GM12878 (cell line): ENCODE measurements around the gene VWA5B2. TPM values are rescaled to one million over a fixed set of nuclear protein-coding genes. Genes with fewer than 3 reads are reported as not detected.

Experiments used
- ATAC-seq: fragments of 200-7000 bp; cut with Tn5 transposase; 3 replicates; pipeline ENCODE4 v1.9.1; 2020; ENCODE audit warnings: mild to moderate bottlenecking, moderate library complexity
- BruUV-seq: library from RNA; stranded (reverse); fragments of 400-500 nt; replicated peaks from 2 replicates; lab custom pipeline; 2021; lab: Mats Ljungman, UMichigan
- CTCF ChIA-PET: fragments of 300-600 bp; sonication (Branson Sonifier 250); formaldehyde crosslinking; extraction: SDS; loops from one replicate; lab custom pipeline; 2021; ENCODE audit warnings: inconsistent platforms; lab: Yijun Ruan, JAX
- POLR2A ChIA-PET: fragments of 350-600 bp; formaldehyde crosslinking; extraction: SDS; loops from one replicate; lab custom pipeline; 2021; ENCODE audit warnings: inconsistent platforms; lab: Charles Lee
- RAD21 ChIA-PET: fragments of 300-600 bp; sonication (Branson Sonifier 250); formaldehyde crosslinking; loops from one replicate; lab custom pipeline; 2023; ENCODE audit warnings: antibody characterized with exemption; ENCODE audit not compliant: unreplicated experiment; lab: Charles Lee
- SMC1A ChIA-PET: fragments of 300-600 bp; sonication (Branson Sonifier 250); formaldehyde crosslinking; loops from one replicate; lab custom pipeline; 2023; ENCODE audit not compliant: unreplicated experiment, uncharacterized antibody; lab: Charles Lee
- DNase-seq: peaks from one replicate; pipeline ENCODE4 v3.0.0-alpha.2; 2011; ENCODE audit warnings: low read depth, low spot score
- FAIRE-seq: peaks from 3 replicates; lab custom pipeline; 2011; peaks lifted over from hg19 to GRCh38; lab: Jason Lieb, UNC
- H2AFZ ChIP-seq: 2 replicates; pipeline ENCODE4 v1.6.0; 2011; ENCODE audit warnings: low read depth, low read length, control low read depth; ENCODE audit not compliant: control insufficient read depth
- H3K27ac ChIP-seq: 2 replicates; pipeline ENCODE4 v1.5.1; 2011; ENCODE audit warnings: control low read depth; ENCODE audit not compliant: control insufficient read depth, insufficient read depth
- H3K27me3 ChIP-seq, 2 experiments: replicated peaks in 1 of 2; 2 replicates each; pipeline versions ENCODE4 v1.6.0 to v1.6.1; 2011; ENCODE audit warnings: low read length in 1 of 2; ENCODE audit not compliant: control insufficient read depth in 2 of 2, insufficient read depth in 2 of 2
- H3K36me3 ChIP-seq, 2 experiments: 2 replicates each; pipeline ENCODE4 v1.5.1; 2011; ENCODE audit warnings: low read length in 1 of 2; ENCODE audit not compliant: control insufficient read depth in 2 of 2, insufficient read depth in 2 of 2
- H3K4me1 ChIP-seq: 2 replicates; pipeline ENCODE4 v1.6.1; 2011; ENCODE audit warnings: mild to moderate bottlenecking, low read length, moderate library complexity, mixed read lengths; ENCODE audit not compliant: control insufficient read depth, insufficient read depth
- H3K4me2 ChIP-seq: 2 replicates; pipeline ENCODE4 v1.6.0; 2011; ENCODE audit warnings: control low read depth; ENCODE audit not compliant: control insufficient read depth, insufficient read depth
- H3K4me3 ChIP-seq: fragments of 200-600 bp; sonication (generic); 2 replicates; pipeline ENCODE4 v1.5.1; 2016
- H3K79me2 ChIP-seq: 2 replicates; pipeline ENCODE4 v1.6.0; 2011; ENCODE audit warnings: low read length; ENCODE audit not compliant: control insufficient read depth, insufficient read depth
- H3K9ac ChIP-seq: 2 replicates; pipeline ENCODE4 v1.8.0; 2011; ENCODE audit warnings: low read length, control low read depth, mixed read lengths; ENCODE audit not compliant: control insufficient read depth, insufficient read depth
- H3K9me3 ChIP-seq: replicated peaks from 3 replicates; pipeline ENCODE4 v1.5.1; 2011; ENCODE audit warnings: mild to moderate bottlenecking, low read length; ENCODE audit not compliant: control insufficient read depth, insufficient read depth
- H4K20me1 ChIP-seq: 2 replicates; pipeline ENCODE4 v1.6.0; 2011; ENCODE audit not compliant: control insufficient read depth, insufficient read depth
- BCL3 ChIP-seq: IDR thresholded peaks from 2 replicates; pipeline ENCODE4 v1.6.1; 2011; ENCODE audit warnings: borderline replicate concordance, low read depth, mild to moderate bottlenecking, moderate library complexity, low read length; ENCODE audit not compliant: insufficient read depth, poor library complexity, severe bottlenecking
- BMI1 ChIP-seq: fragments of 450-650 bp; IDR thresholded peaks from 2 replicates; pipeline ENCODE4 v1.6.1; 2016; ENCODE audit warnings: mild to moderate bottlenecking, moderate library complexity, borderline replicate concordance
- EP300 ChIP-seq, 2 experiments: fragments of 150-350 bp in 1 of 2; IDR thresholded peaks; 2 replicates each; pipeline ENCODE4 v1.6.1; 2011 to 2012; ENCODE audit warnings: low read depth in 2 of 2, low read length in 2 of 2, borderline replicate concordance in 1 of 2, improper control_type of control experiment in 1 of 2, inconsistent platforms in 1 of 2; ENCODE audit not compliant: control insufficient read depth in 1 of 2
- EZH2 ChIP-seq: IDR thresholded peaks from 2 replicates; pipeline ENCODE4 v1.6.1; 2012; ENCODE audit warnings: low read depth, mild to moderate bottlenecking, control low read depth, inconsistent platforms, low read length, borderline replicate concordance; ENCODE audit not compliant: control insufficient read depth
- HDAC6 ChIP-seq: fragments of 200-600 bp; sonication (generic); IDR thresholded peaks from one replicate; pipeline ENCODE4 v1.8.0; 2017; ENCODE audit warnings: antibody characterized with exemption; ENCODE audit not compliant: unreplicated experiment
- MTA2 ChIP-seq: fragments of 450-650 bp; IDR thresholded peaks from 2 replicates; pipeline ENCODE4 v1.6.1; 2016; ENCODE audit warnings: low read depth, mild to moderate bottlenecking, moderate library complexity
- NR2C1 ChIP-seq: fragments of 450-650 bp; IDR thresholded peaks from 2 replicates; pipeline ENCODE4 v1.6.1; 2017; ENCODE audit warnings: antibody characterized with exemption, mild to moderate bottlenecking, moderate library complexity
- NR2F1 ChIP-seq: fragments of 450-650 bp; conservative IDR thresholded peaks from 2 replicates; pipeline ENCODE4 v1.6.1; 2017; ENCODE audit warnings: mild to moderate bottlenecking
- POU2F2 ChIP-seq: IDR thresholded peaks from 3 replicates; pipeline ENCODE4 v1.6.1; 2011; ENCODE audit warnings: low read depth, mild to moderate bottlenecking, low read length, borderline replicate concordance
- YY1 ChIP-seq: IDR thresholded peaks from 2 replicates; pipeline ENCODE4 v1.6.1; 2011; ENCODE audit warnings: low read depth, mild to moderate bottlenecking, low read length
- ZNF274 ChIP-seq: IDR thresholded peaks from one replicate; pipeline ENCODE4 v1.8.0; 2011; ENCODE audit not compliant: insufficient read length, insufficient read depth
- WGBS: methylation state at CpG from one replicate; pipeline ENCODE4 v1.1.6; 2016; ENCODE audit warnings: low lambda C conversion rate; ENCODE audit not compliant: insufficient replicate concordance, insufficient coverage; ENCODE audit errors: missing lambda C conversion rate; 5-methylcytosine and 5-hydroxymethylcytosine counted together
- in situ Hi-C: fragments of 300-500 bp; cut with MboI; formaldehyde crosslinking; loops from 9 replicates; pipeline ENCODE4 v1.14.3; 2018; ENCODE audit warnings: mixed read lengths
- intact Hi-C: fragments of 100-400 bp; cut with micrococcal nuclease; formaldehyde crosslinking; loops from one replicate; pipeline ENCODE4 v1.14.2; 2022; ENCODE audit not compliant: unreplicated experiment
- polyA plus RNA-seq, 11 experiments: library from polyadenylated mRNA; depleted of rRNA in 4 of 11; unstranded in 6 of 11; stranded (reverse) in 5 of 11; fragments of >200 nt; fragmentation: Nextera tagmentation in 4 of 11; fragmentation: Illumina TruSeq in 1 of 11; extraction: Ambion mirVana in 4 of 11; extraction: Trizol in 1 of 11; gene quantifications; 1 replicate in 1 of 11; 2 replicates in 10 of 11; pipeline versions ENCODE4 v1.2.1 to v1.2.3, GENCODE V29; 2011 to 2016; ENCODE audit warnings: inconsistent platforms in 2 of 11, missing spikeins in 2 of 11, low read depth in 1 of 11
- total RNA-seq, 4 experiments: library from RNA; depleted of rRNA in 3 of 4; stranded (reverse); fragments of >200 nt in 3 of 4; fragmentation: Illumina TruSeq in 1 of 4; extraction: Trizol in 1 of 4; gene quantifications; 2 replicates each; pipeline versions ENCODE4 v1.2.1 to v1.2.3, GENCODE V29; 2013 to 2021
- TF ChIP-seq, protein P1 (sequence below): fragments of 450-650 bp; IDR thresholded peaks from 2 replicates; pipeline ENCODE4 v1.6.1; 2017; ENCODE audit warnings: mild to moderate bottlenecking, moderate library complexity
- TF ChIP-seq, protein P2 (sequence below): IDR thresholded peaks from 2 replicates; pipeline ENCODE4 v1.6.1; 2012; ENCODE audit warnings: low read depth, low read length, improper control_type of control experiment

VWA5B2 gene
- total and polyA plus RNA-seq, 10 of the 15 experiments (the other 5 are each of a cell fraction or from before 2014, with no cell fraction given) = 0.03 to 0.09 TPM; not detected in 8

DNA sequence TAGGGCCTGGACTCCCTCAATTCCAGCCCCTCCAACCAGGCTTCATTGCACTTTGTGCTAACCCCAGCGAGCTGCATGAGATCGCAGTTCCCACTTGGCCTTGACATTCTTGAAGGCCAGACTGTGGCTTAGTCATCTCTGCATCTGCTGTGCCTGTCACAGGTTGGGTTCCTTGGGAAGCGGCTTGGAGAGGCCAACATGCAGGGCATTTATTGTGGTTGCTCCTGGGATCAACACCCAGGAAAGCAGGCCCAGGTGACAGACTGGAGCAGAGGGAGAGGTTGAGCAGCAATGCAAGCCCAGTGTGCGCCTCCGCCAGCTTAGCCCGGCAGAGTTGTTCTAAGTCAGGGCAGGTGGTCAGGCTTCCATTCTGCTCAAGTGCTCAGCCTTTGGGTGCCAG lies 32.8 kb upstream of the VWA5B2 start:
- ATAC-seq (no peak), DNase-seq (no peak), FAIRE-seq (no peak)
- SMC1A ChIA-PET = no interaction called here
- H3K4me1 ChIP-seq = no peaks in the 10 kb centered on the region
- H3K9ac ChIP-seq = no peak overlapping the region
- H3K27me3 ChIP-seq = no peaks in the 10 kb centered on the region
- 90% methylated on average over 6 of the region's 6 CpGs for WGBS
- POLR2A ChIA-PET = interaction anchor here (1.5 kb wide), 1 partner anchor 11 kb away, joined by 3 read pairs; the partner anchor contains the start of gene ABCF3
- no peaks in the 10 kb centered on the region for H3K9me3 ChIP-seq
- CTCF ChIA-PET = interaction anchor here (0.9 kb wide), 1 partner anchor 31 kb away, joined by 4 read pairs; no protein-coding TSS in a partner anchor
- in situ Hi-C loops = no loop called here
- BruUV-seq = no TSS peak
- peaks cover 8 to 23% of the 10 kb centered on the region in 2 experiments; a peak in 3 of 4 replicates for H3K36me3 ChIP-seq
- no peak overlapping the region for H2AFZ ChIP-seq
- no peak overlapping the region for H3K27ac ChIP-seq
- H3K4me2 ChIP-seq = no peak overlapping the region
- RAD21 ChIA-PET = interaction anchor here (0.6 kb wide), 1 partner anchor 301 kb away, joined by 4 read pairs; no protein-coding TSS in a partner anchor
- intact Hi-C loops = no loop called here
- no peaks in the 10 kb centered on the region for H3K79me2 ChIP-seq
- H4K20me1 ChIP-seq = no peaks in the 10 kb centered on the region
- no peak overlapping the region for H3K4me3 ChIP-seq
- TF ChIP-seq HDAC6 (no peak), NR2F1 (no peak), BMI1 (no peak), YY1 (no peak), EZH2 (no peak), NR2C1 (no peak), EP300 (IDR thresholded peaks at IDR 0.05; ENCODE audit: borderline replicate concordance in 1 of 2, control insufficient read depth in 1 of 2, low read depth in 2 of 2, low read length in 2 of 2) (no peak), POU2F2 (no peak), ZNF274 (no peak), MTA2 (no peak), BCL3 (no peak)
- TF ChIP-seq, protein P1, sequence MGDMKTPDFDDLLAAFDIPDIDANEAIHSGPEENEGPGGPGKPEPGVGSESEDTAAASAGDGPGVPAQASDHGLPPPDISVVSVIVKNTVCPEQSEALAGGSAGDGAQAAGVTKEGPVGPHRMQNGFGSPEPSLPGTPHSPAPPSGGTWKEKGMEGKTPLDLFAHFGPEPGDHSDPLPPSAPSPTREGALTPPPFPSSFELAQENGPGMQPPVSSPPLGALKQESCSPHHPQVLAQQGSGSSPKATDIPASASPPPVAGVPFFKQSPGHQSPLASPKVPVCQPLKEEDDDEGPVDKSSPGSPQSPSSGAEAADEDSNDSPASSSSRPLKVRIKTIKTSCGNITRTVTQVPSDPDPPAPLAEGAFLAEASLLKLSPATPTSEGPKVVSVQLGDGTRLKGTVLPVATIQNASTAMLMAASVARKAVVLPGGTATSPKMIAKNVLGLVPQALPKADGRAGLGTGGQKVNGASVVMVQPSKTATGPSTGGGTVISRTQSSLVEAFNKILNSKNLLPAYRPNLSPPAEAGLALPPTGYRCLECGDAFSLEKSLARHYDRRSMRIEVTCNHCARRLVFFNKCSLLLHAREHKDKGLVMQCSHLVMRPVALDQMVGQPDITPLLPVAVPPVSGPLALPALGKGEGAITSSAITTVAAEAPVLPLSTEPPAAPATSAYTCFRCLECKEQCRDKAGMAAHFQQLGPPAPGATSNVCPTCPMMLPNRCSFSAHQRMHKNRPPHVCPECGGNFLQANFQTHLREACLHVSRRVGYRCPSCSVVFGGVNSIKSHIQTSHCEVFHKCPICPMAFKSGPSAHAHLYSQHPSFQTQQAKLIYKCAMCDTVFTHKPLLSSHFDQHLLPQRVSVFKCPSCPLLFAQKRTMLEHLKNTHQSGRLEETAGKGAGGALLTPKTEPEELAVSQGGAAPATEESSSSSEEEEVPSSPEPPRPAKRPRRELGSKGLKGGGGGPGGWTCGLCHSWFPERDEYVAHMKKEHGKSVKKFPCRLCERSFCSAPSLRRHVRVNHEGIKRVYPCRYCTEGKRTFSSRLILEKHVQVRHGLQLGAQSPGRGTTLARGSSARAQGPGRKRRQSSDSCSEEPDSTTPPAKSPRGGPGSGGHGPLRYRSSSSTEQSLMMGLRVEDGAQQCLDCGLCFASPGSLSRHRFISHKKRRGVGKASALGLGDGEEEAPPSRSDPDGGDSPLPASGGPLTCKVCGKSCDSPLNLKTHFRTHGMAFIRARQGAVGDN = no peak
- TF ChIP-seq, protein P2, sequence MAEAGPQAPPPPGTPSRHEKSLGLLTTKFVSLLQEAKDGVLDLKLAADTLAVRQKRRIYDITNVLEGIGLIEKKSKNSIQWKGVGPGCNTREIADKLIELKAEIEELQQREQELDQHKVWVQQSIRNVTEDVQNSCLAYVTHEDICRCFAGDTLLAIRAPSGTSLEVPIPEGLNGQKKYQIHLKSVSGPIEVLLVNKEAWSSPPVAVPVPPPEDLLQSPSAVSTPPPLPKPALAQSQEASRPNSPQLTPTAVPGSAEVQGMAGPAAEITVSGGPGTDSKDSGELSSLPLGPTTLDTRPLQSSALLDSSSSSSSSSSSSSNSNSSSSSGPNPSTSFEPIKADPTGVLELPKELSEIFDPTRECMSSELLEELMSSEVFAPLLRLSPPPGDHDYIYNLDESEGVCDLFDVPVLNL = no peak
